NCI-H226 (cell line): ENCODE measurements around the gene KLHL3.

ENCODE experiments used
- DNase-seq: peaks from one replicate; pipeline ENCODE4 v3.0.0-alpha.2; 2015

The KLHL3 gene

GRCh38 chr5:137605411-137605810, 130.5 kb downstream of the KLHL3 start:
- no peak for DNase-seq

GRCh38 chr5:137604348-137605095, 131.4 kb downstream of the KLHL3 start:
- no peak for DNase-seq

GRCh38 chr5:137603891-137604290, 132.0 kb downstream of the KLHL3 start:
- no peak for DNase-seq

- no peak for DNase-seq
Measured at GRCh38 chr5:137603356-137603755, 132.5 kb downstream of the KLHL3 start.

- no peak for DNase-seq
Measured at GRCh38 chr5:137602721-137603273, 133.1 kb downstream of the KLHL3 start.

GRCh38 chr5:137600721-137601360, 135.0 kb downstream of the KLHL3 start:
- no peak for DNase-seq

GRCh38 chr5:137599457-137599856, 136.4 kb downstream of the KLHL3 start:
- DNase-seq, result no peak

- DNase-seq, result no peak
Measured at GRCh38 chr5:137598399-137598798, 137.5 kb downstream of the KLHL3 start.

- no peak for DNase-seq
Measured at GRCh38 chr5:137596941-137597340, 138.9 kb downstream of the KLHL3 start.

GRCh38 chr5:137595396-137596079, 140.4 kb downstream of the KLHL3 start:
- no peak for DNase-seq

GRCh38 chr5:137594717-137595116, 141.2 kb downstream of the KLHL3 start:
- no peak for DNase-seq

- DNase-seq, result no peak
Measured at GRCh38 chr5:137592317-137592716, 143.6 kb downstream of the KLHL3 start.

GRCh38 chr5:137589185-137589584, 146.7 kb downstream of the KLHL3 start:
- no peak for DNase-seq

GRCh38 chr5:137587919-137588318, 148.0 kb downstream of the KLHL3 start:
- no peak for DNase-seq

- no peak for DNase-seq
Measured at GRCh38 chr5:137584262-137584661, 151.6 kb downstream of the KLHL3 start.

- no peak for DNase-seq
Measured at GRCh38 chr5:137583129-137583528, 152.8 kb downstream of the KLHL3 start.

GRCh38 chr5:137582218-137582617, 153.7 kb downstream of the KLHL3 start:
- DNase-seq, result no peak

GRCh38 chr5:137581776-137582175, 154.1 kb downstream of the KLHL3 start:
- DNase-seq, result no peak

- DNase-seq, result no peak
Measured at GRCh38 chr5:137580030-137580429, 155.9 kb downstream of the KLHL3 start.

GRCh38 chr5:137575847-137576246, 160.0 kb downstream of the KLHL3 start:
- peak; percentile 33 for DNase-seq

GRCh38 chr5:137575211-137575610, 160.7 kb downstream of the KLHL3 start:
- no peak for DNase-seq

GRCh38 chr5:137573376-137573775, 162.5 kb downstream of the KLHL3 start:
- no peak for DNase-seq

GRCh38 chr5:137572042-137572695, 163.7 kb downstream of the KLHL3 start:
- no peak for DNase-seq
